OCI-LY1 (cell line): ENCODE results near the gene DBX1.

Experiments
- H2AFZ ChIP-seq: fragments of 200-600 bp; sonication (generic), shearing (Covaris generic); 2 replicates; pipeline ENCODE4 v1.6.0; 2014; ENCODE audit warnings: antibody characterized with exemption, mild to moderate bottlenecking, low read length
- H3F3A ChIP-seq: fragments of 200-600 bp; sonication (generic), shearing (Covaris generic); 2 replicates; pipeline ENCODE4 v1.6.0; 2014; ENCODE audit warnings: mild to moderate bottlenecking, antibody characterized with exemption, low read length, moderate library complexity; ENCODE audit not compliant: insufficient read depth
- H3K27ac ChIP-seq: fragments of 200-600 bp; sonication (generic); 2 replicates; pipeline ENCODE4 v1.5.1; 2014; ENCODE audit warnings: low read length, mixed run types, mild to moderate bottlenecking, low read depth; ENCODE audit not compliant: poor library complexity, severe bottlenecking
- H3K27me3 ChIP-seq: fragments of 200-600 bp; sonication (generic); 2 replicates; pipeline ENCODE4 v1.6.0; 2014; ENCODE audit warnings: antibody characterized with exemption, mild to moderate bottlenecking, low read length, moderate library complexity; ENCODE audit not compliant: insufficient read depth
- H3K36me3 ChIP-seq: fragments of 200-600 bp; sonication (generic); 2 replicates; pipeline ENCODE4 v1.6.1; 2014; ENCODE audit warnings: mild to moderate bottlenecking, antibody characterized with exemption, low read length, moderate library complexity, mixed read lengths; ENCODE audit not compliant: insufficient read depth
- H3K4me1 ChIP-seq: fragments of 200-600 bp; sonication (generic); 2 replicates; pipeline ENCODE4 v1.5.1; 2014; ENCODE audit warnings: mild to moderate bottlenecking, low read length, moderate library complexity; ENCODE audit not compliant: insufficient read depth, severe bottlenecking
- H3K4me2 ChIP-seq: fragments of 200-600 bp; sonication (generic), shearing (Covaris generic); 2 replicates; pipeline ENCODE4 v1.6.1; 2014; ENCODE audit warnings: low read length
- H3K4me3 ChIP-seq: fragments of 200-600 bp; sonication (generic); 2 replicates; pipeline ENCODE4 v1.5.1; 2014; ENCODE audit warnings: low read length, low read depth, mild to moderate bottlenecking, mixed read lengths; ENCODE audit not compliant: poor library complexity, severe bottlenecking
- H3K79me2 ChIP-seq: fragments of 200-600 bp; shearing (Covaris generic); 2 replicates; pipeline ENCODE4 v1.6.1; 2016; ENCODE audit warnings: mixed run types, low read length, mixed read lengths; ENCODE audit not compliant: insufficient read depth
- H3K9ac ChIP-seq: fragments of 200-600 bp; sonication (generic), shearing (Covaris generic); 2 replicates; pipeline ENCODE4 v1.6.1; 2014; ENCODE audit warnings: mild to moderate bottlenecking, low read length, mixed read lengths
- H3K9me2 ChIP-seq: fragments of 200-600 bp; sonication (generic), shearing (Covaris generic); 2 replicates; pipeline ENCODE4 v1.6.1; 2014; ENCODE audit warnings: low read depth, mild to moderate bottlenecking, low read length, mixed read lengths
- H3K9me3 ChIP-seq: fragments of 200-600 bp; shearing (Covaris generic); 2 replicates; pipeline ENCODE4 v1.6.1; 2014; ENCODE audit warnings: low read length, mixed read lengths
- H4K20me1 ChIP-seq: fragments of 200-600 bp; sonication (generic), shearing (Covaris generic); 2 replicates; pipeline ENCODE4 v1.6.0; 2016; ENCODE audit warnings: mild to moderate bottlenecking, low read length; ENCODE audit not compliant: insufficient read depth
- CTCF ChIP-seq: fragments of 200-600 bp; sonication (generic), shearing (Covaris generic); IDR thresholded peaks from 2 replicates; pipeline ENCODE4 v1.5.1; 2017; ENCODE audit warnings: mild to moderate bottlenecking, antibody characterized with exemption, low read length, moderate library complexity, mixed read lengths
- EZH2 ChIP-seq: fragments of 200-600 bp; sonication (generic), shearing (Covaris generic); IDR thresholded peaks from 2 replicates; pipeline ENCODE4 v1.8.0; 2017; ENCODE audit warnings: borderline replicate concordance, mixed run types, mild to moderate bottlenecking, antibody characterized with exemption, low read length, moderate library complexity, mixed read lengths

The DBX1 gene

GRCh38 chr11:20156280-20156875 lies 3.9 kb downstream of the DBX1 start:
- Histone ChIP-seq H3K9ac (no peak overlapping the region), H3K9me3 (no peaks in the 10 kb centered on the region), H3K4me1 (no peaks in the 10 kb centered on the region), H3K4me2 (no peak overlapping the region), H2AFZ (no peak overlapping the region), H3K79me2 (no peaks in the 10 kb centered on the region), H3K4me3 (no peak overlapping the region), H3K36me3 (no peaks in the 10 kb centered on the region), H4K20me1 (no peaks in the 10 kb centered on the region), H3K27ac (no peak overlapping the region), H3K27me3 (no peaks in the 10 kb centered on the region), H3K9me2 (no peaks in the 10 kb centered on the region), H3F3A (no peaks in the 10 kb centered on the region)
- TF ChIP-seq EZH2 (no peak), CTCF (no peak)

- H2AFZ ChIP-seq = no peak overlapping the region
- H4K20me1 ChIP-seq = no peaks in the 10 kb centered on the region
- no peak overlapping the region for H3K9ac ChIP-seq
- H3K27ac ChIP-seq = no peak overlapping the region
- H3K36me3 ChIP-seq = no peaks in the 10 kb centered on the region
- no peaks in the 10 kb centered on the region for H3K9me2 ChIP-seq
- H3K9me3 ChIP-seq = no peaks in the 10 kb centered on the region
- H3K79me2 ChIP-seq = no peaks in the 10 kb centered on the region
- H3K4me1 ChIP-seq = no peaks in the 10 kb centered on the region
- no peak overlapping the region for H3K4me3 ChIP-seq
- no peaks in the 10 kb centered on the region for H3K27me3 ChIP-seq
- TF ChIP-seq CTCF (no peak), EZH2 (no peak)
- no peak overlapping the region for H3K4me2 ChIP-seq
- no peaks in the 10 kb centered on the region for H3F3A ChIP-seq
These were observed 4.5 kb downstream of the DBX1 start for GRCh38 chr11:20155683-20156279.

GRCh38 chr11:20154381-20154780 lies 5.9 kb downstream of the DBX1 start:
- Histone ChIP-seq H3K4me1 (no peaks in the 10 kb centered on the region), H3K9me2 (no peaks in the 10 kb centered on the region), H3K9me3 (no peaks in the 10 kb centered on the region), H3F3A (no peaks in the 10 kb centered on the region), H4K20me1 (no peaks in the 10 kb centered on the region), H2AFZ (no peak overlapping the region), H3K4me3 (no peak overlapping the region), H3K79me2 (no peaks in the 10 kb centered on the region), H3K36me3 (no peaks in the 10 kb centered on the region), H3K27me3 (no peaks in the 10 kb centered on the region), H3K9ac (no peak overlapping the region), H3K27ac (no peak overlapping the region), H3K4me2 (no peak overlapping the region)
- TF ChIP-seq CTCF = no peak
- TF ChIP-seq EZH2 = no peak
